CD8-positive, alpha-beta memory T cell (primary cell): ENCODE measurements around the gene ALPL. TPM values are rescaled to one million over a fixed set of nuclear protein-coding genes. Genes with fewer than 3 reads are reported as not detected.
A peak's percentile ranks its signal among the peaks of the same experiment; 100 is the strongest.
"Not testable (repeated sequence)": the region's sequence is repeated elsewhere in the genome, so short reads cannot be mapped to it uniquely, and the experiment has no call there.

Source experiments
- CTCF ChIA-PET: fragments of 350-600 bp; sonication (Branson Sonifier 250); formaldehyde crosslinking; loops from one replicate; lab custom pipeline; 2021; ENCODE audit warnings: antibody characterized with exemption; lab: Charles Lee
- POLR2A ChIA-PET: fragments of 350-600 bp; sonication (Branson Sonifier 250); formaldehyde crosslinking; loops from one replicate; lab custom pipeline; 2021; ENCODE audit warnings: antibody characterized with exemption; lab: Charles Lee
- DNase-seq, 5 donors: peaks; one replicate each; pipeline versions ENCODE4 v3.0.0 to v3.0.0-alpha.2; 2020 to 2022; ENCODE audit warnings: mixed read lengths in 1 of 5
- H3K27ac ChIP-seq: one replicate; pipeline ENCODE4 v1.7.0; 2013; ENCODE audit warnings: low read depth, mild to moderate bottlenecking, low read length, moderate library complexity
- H3K27me3 ChIP-seq: 2 replicates; pipeline ENCODE4 v1.7.0; 2013; ENCODE audit warnings: low read length, mild to moderate bottlenecking; ENCODE audit not compliant: insufficient read depth, poor library complexity, severe bottlenecking
- H3K36me3 ChIP-seq: 2 replicates; pipeline ENCODE4 v1.7.0; 2013; ENCODE audit warnings: mild to moderate bottlenecking, low read length, moderate library complexity; ENCODE audit not compliant: insufficient read depth
- H3K4me1 ChIP-seq: 2 replicates; pipeline ENCODE4 v1.7.0; 2013; ENCODE audit warnings: mild to moderate bottlenecking, low read length, moderate library complexity; ENCODE audit not compliant: insufficient read depth
- H3K4me3 ChIP-seq: 2 replicates; pipeline ENCODE4 v1.7.0; 2013; ENCODE audit warnings: mild to moderate bottlenecking, low read length
- H3K9me3 ChIP-seq: 2 replicates; pipeline ENCODE4 v1.7.0; 2013; ENCODE audit warnings: mild to moderate bottlenecking, low read length
- H3K27ac Mint-ChIP-seq, 8 donors: one replicate each; pipeline ENCODE4 v1.8.0; 2020 to 2021; ENCODE audit warnings: mixed read lengths in 8 of 8, mild to moderate bottlenecking in 6 of 8, inconsistent platforms in 3 of 8, moderate library complexity in 3 of 8
- H3K27me3 Mint-ChIP-seq, 2 donors: one replicate each; pipeline ENCODE4 v1.8.0; 2020 to 2021; ENCODE audit warnings: mixed read lengths in 2 of 2, mild to moderate bottlenecking in 1 of 2, moderate library complexity in 1 of 2
- H3K36me3 Mint-ChIP-seq, 3 donors: one replicate each; pipeline ENCODE4 v1.8.0; 2020 to 2021; ENCODE audit warnings: mixed read lengths in 3 of 3, inconsistent platforms in 1 of 3, mild to moderate bottlenecking in 1 of 3
- H3K4me1 Mint-ChIP-seq, 3 donors: one replicate each; pipeline ENCODE4 v1.8.0; 2020 to 2021; ENCODE audit warnings: mixed read lengths in 3 of 3, inconsistent platforms in 1 of 3, mild to moderate bottlenecking in 1 of 3
- H3K4me3 Mint-ChIP-seq, 7 donors: one replicate each; pipeline ENCODE4 v1.8.0; 2020 to 2021; ENCODE audit warnings: mixed read lengths in 7 of 7, mild to moderate bottlenecking in 6 of 7, moderate library complexity in 4 of 7, inconsistent platforms in 2 of 7
- H3K9me3 Mint-ChIP-seq, 5 donors: one replicate each; pipeline ENCODE4 v1.8.0; 2020 to 2022; ENCODE audit warnings: mixed read lengths in 5 of 5, mild to moderate bottlenecking in 3 of 5, moderate library complexity in 2 of 5, inconsistent platforms in 1 of 5
- polyA plus RNA-seq: library from polyadenylated mRNA; unstranded; fragments of 300-500 nt; fragmentation: Illumina TruSeq; gene quantifications from one replicate; pipeline ENCODE4 v1.2.3, GENCODE V29; 2021
- total RNA-seq, 2 experiments: library from RNA; stranded (reverse); gene quantifications; one replicate each; pipeline ENCODE4 v1.2.3, GENCODE V29; 2021

Gene ALPL
- not detected for total RNA-seq
- polyA plus RNA-seq: not detected

- Mint-ChIP-seq H3K27me3 (peaks cover 38 to 56% of the 10 kb centered on the region in 2 donors), H3K4me3 (peak within 1 kb of the TSS; percentile 17 to 82 (median 81)), H3K4me1 (peaks cover 6 to 10% (median 7%) of the 10 kb centered on the region in 3 donors), H3K9me3 (no peaks in the 10 kb centered on the region), H3K36me3 (peaks cover 0 to 3% (median 0%) of the 10 kb centered on the region in 3 donors), H3K27ac (peak within 1 kb of the TSS in 2 of 8 donors; percentile 54 to 84)
- Histone ChIP-seq H3K4me3 (no peak within 1 kb of the TSS), H3K27ac (no peak within 1 kb of the TSS), H3K4me1 (peaks cover 6% of the 10 kb centered on the region), H3K27me3 (peaks cover 19% of the 10 kb centered on the region), H3K36me3 (no peaks in the 10 kb centered on the region), H3K9me3 (no peaks in the 10 kb centered on the region)
- no peak for DNase-seq
- ChIA-PET CTCF (no interaction called here), POLR2A (no interaction called here)
These were observed at the start of gene ALPL for GRCh38 chr1:21509351-21510112. ALPL (plus strand) TSS chr1:21509423; CDS start chr1:21554082, 44,659 bp downstream.

DNA sequence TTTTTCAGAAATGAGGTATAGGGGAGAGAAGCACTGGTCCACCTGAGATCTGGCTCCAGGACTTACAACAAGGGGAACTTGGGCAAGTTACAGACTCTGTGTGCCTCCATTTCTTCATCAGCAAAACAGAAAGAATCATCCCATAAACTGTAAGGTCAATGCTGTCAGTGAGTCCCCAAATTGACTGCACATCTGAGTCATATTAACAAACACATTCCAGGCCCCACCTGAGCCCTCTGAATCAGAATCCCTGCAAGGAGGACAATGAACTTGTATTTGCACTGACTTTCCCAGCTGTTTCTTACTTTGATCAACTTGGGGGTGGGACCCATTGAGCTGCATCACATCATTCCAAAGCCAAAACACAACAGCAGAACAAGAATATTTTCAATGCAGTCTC, 44.1 kb upstream of the ALPL start:
- H3K4me3 ChIP-seq, H3K4me3 Mint-ChIP-seq, DNase-seq, H3K27me3 Mint-ChIP-seq, H3K4me1 Mint-ChIP-seq, POLR2A ChIA-PET, H3K27me3 ChIP-seq, CTCF ChIA-PET, H3K27ac ChIP-seq, H3K4me1 ChIP-seq, H3K9me3 Mint-ChIP-seq, H3K36me3 ChIP-seq, H3K9me3 ChIP-seq: not testable (repeated sequence)
- peaks cover 0 to 19% (median 4%) of the 10 kb centered on the region in 3 donors for H3K36me3 Mint-ChIP-seq
- H3K27ac Mint-ChIP-seq: peak overlapping the region in 1 of 8 donors; percentile 21

- H3K27me3 Mint-ChIP-seq, H3K9me3 Mint-ChIP-seq, CTCF ChIA-PET, H3K27me3 ChIP-seq, H3K36me3 ChIP-seq, H3K4me1 ChIP-seq, H3K4me3 Mint-ChIP-seq, POLR2A ChIA-PET, DNase-seq, H3K9me3 ChIP-seq, H3K27ac ChIP-seq, H3K4me1 Mint-ChIP-seq, H3K4me3 ChIP-seq: not testable (repeated sequence)
- peaks cover 4 to 44% (median 12%) of the 10 kb centered on the region in 3 donors for H3K36me3 Mint-ChIP-seq
- peak overlapping the region in 1 of 8 donors; percentile 42 for H3K27ac Mint-ChIP-seq
These were observed 41.3 kb upstream of the ALPL start for GRCh38 chr1:21467946-21468345.

DNA sequence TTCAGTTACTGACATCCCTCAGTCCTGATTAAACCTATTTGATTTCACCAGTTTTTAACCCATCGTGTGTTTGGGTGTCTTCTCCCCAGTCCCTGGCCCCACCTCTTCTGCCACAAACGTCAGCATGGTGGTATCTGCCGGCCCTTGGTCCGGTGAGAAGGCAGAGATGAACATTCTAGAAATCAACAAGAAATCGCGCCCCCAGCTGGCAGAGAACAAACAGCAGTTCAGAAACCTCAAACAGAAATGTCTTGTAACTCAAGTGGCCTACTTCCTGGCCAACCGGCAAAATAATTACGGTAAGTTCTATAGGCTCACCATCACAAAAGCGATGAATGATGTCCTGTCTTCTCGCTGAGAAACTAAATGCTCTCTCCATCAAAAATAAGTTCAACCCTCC, 40.6 kb upstream of the ALPL start:
- Mint-ChIP-seq H3K4me1 (peaks cover 0 to 6% (median 0%) of the 10 kb centered on the region in 3 donors), H3K4me3 (no peak overlapping the region), H3K27me3 (no peaks in the 10 kb centered on the region), H3K27ac (no peak overlapping the region), H3K36me3 (peaks cover 4 to 50% (median 18%) of the 10 kb centered on the region in 3 donors), H3K9me3 (no peaks in the 10 kb centered on the region)
- H3K4me1 ChIP-seq: no peaks in the 10 kb centered on the region
- H3K27me3 ChIP-seq: no peaks in the 10 kb centered on the region
- no peak for DNase-seq
- H3K4me3 ChIP-seq: no peak overlapping the region
- peaks cover 5% of the 10 kb centered on the region for H3K36me3 ChIP-seq
- H3K27ac ChIP-seq: no peak overlapping the region
- ChIA-PET POLR2A (no interaction called here), CTCF (no interaction called here)
- H3K9me3 ChIP-seq: no peaks in the 10 kb centered on the region

GRCh38 chr1:21469581-21469980, 39.6 kb upstream of the ALPL start:
- CTCF ChIA-PET: no interaction called here

DNA sequence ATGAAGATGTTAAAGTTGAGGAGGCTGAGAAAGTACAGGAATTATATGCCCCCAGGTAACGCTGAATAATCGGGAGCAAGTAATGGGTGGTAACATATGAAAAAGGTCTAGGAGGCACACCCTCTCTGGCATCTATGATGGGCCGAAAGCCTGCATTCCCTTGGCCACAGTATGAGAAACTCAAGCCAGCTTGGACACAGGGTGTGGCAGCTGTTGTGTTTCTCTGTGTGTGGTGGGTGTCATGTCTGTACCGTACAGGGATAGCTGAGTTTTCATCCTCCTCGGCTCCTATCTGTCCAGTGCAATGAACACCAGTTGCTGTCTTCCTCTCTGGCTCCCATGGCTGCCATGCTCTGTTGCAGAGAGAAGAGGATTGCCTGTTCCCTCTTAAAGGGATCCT, 36.4 kb upstream of the ALPL start:
- H3K9me3 Mint-ChIP-seq: no peaks in the 10 kb centered on the region
- Histone ChIP-seq H3K9me3 (no peaks in the 10 kb centered on the region), H3K27ac (no peak overlapping the region), H3K36me3 (peaks cover 10% of the 10 kb centered on the region), H3K4me1 (no peaks in the 10 kb centered on the region), H3K27me3 (no peaks in the 10 kb centered on the region), H3K4me3 (no peak overlapping the region)
- DNase-seq: no peak
- H3K27me3 Mint-ChIP-seq: peaks cover 0 to 2% of the 10 kb centered on the region in 2 donors
- peaks cover 0 to 6% (median 0%) of the 10 kb centered on the region in 3 donors for H3K4me1 Mint-ChIP-seq
- ChIA-PET CTCF (no interaction called here), POLR2A (no interaction called here)
- no peak overlapping the region for H3K4me3 Mint-ChIP-seq
- H3K27ac Mint-ChIP-seq: no peak overlapping the region
- H3K36me3 Mint-ChIP-seq: peaks cover 6 to 79% (median 29%) of the 10 kb centered on the region in 3 donors

More at GRCh38 chr1:21469581-21469980, 39.6 kb upstream of the ALPL start:
- Histone ChIP-seq H3K27ac (no peak overlapping the region), H3K36me3 (peaks cover 7% of the 10 kb centered on the region), H3K4me1 (no peaks in the 10 kb centered on the region), H3K9me3 (no peaks in the 10 kb centered on the region), H3K4me3 (no peak overlapping the region), H3K27me3 (no peaks in the 10 kb centered on the region)
- no peak overlapping the region for H3K27ac Mint-ChIP-seq
- no peaks in the 10 kb centered on the region for H3K27me3 Mint-ChIP-seq
- H3K4me1 Mint-ChIP-seq: peaks cover 0 to 6% (median 0%) of the 10 kb centered on the region in 3 donors
- POLR2A ChIA-PET: no interaction called here
- peaks cover 4 to 59% (median 22%) of the 10 kb centered on the region in 3 donors for H3K36me3 Mint-ChIP-seq
- H3K9me3 Mint-ChIP-seq: no peaks in the 10 kb centered on the region
- H3K4me3 Mint-ChIP-seq: no peak overlapping the region
- no peak for DNase-seq

DNA sequence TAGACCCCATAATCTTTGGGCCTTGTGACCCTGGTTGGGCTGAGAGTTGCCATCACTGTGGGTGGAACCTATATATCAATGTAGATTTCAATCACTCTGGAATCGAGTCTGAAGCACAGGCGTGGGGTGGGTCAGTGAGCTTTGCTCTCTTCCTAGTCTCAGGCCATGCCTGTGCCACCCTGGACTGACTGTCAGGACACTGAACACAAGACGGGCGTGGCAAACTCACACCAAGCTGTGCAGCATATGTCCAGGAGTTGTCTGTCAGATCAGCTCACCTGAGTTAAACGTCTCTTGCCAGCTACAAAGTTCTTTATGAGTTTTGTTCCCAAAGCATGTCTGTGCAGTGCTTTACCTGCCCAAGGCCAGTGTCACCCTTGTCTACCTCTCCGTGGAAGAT, 30.9 kb upstream of the ALPL start:
- Mint-ChIP-seq H3K9me3 (no peaks in the 10 kb centered on the region), H3K27ac (no peak overlapping the region), H3K36me3 (peaks cover 14 to 64% (median 32%) of the 10 kb centered on the region in 3 donors), H3K4me3 (no peak overlapping the region), H3K4me1 (no peaks in the 10 kb centered on the region), H3K27me3 (peaks cover 0 to 5% of the 10 kb centered on the region in 2 donors)
- H3K36me3 ChIP-seq: peaks cover 8% of the 10 kb centered on the region
- no peak for DNase-seq
- ChIA-PET POLR2A (no interaction called here), CTCF (no interaction called here)
- H3K4me3 ChIP-seq: no peak overlapping the region
- H3K9me3 ChIP-seq: no peaks in the 10 kb centered on the region
- H3K27ac ChIP-seq: no peak overlapping the region
- no peaks in the 10 kb centered on the region for H3K27me3 ChIP-seq
- no peaks in the 10 kb centered on the region for H3K4me1 ChIP-seq

GRCh38 chr1:21483881-21484280, 25.3 kb upstream of the ALPL start:
- POLR2A ChIA-PET, H3K36me3 ChIP-seq, H3K9me3 Mint-ChIP-seq, H3K27me3 Mint-ChIP-seq, H3K4me3 Mint-ChIP-seq, CTCF ChIA-PET, DNase-seq, H3K27ac ChIP-seq, H3K9me3 ChIP-seq, H3K4me3 ChIP-seq, H3K27me3 ChIP-seq, H3K27ac Mint-ChIP-seq, H3K4me1 ChIP-seq, H3K4me1 Mint-ChIP-seq: not testable (repeated sequence)
- peaks cover 6 to 18% (median 10%) of the 10 kb centered on the region in 3 donors for H3K36me3 Mint-ChIP-seq
